GM18868 (cell line): ENCODE measurements around the gene ATP12A.
A peak's percentile ranks its signal among the peaks of the same experiment; 100 is the strongest.

Source experiments
- ATAC-seq: cut with Tn5 transposase; IDR thresholded peaks from one replicate; pipeline ENCODE4 v1.9.1; 2021; ENCODE audit warnings: mild to moderate bottlenecking, moderate library complexity; ENCODE audit not compliant: unreplicated experiment

ATP12A gene

DNA sequence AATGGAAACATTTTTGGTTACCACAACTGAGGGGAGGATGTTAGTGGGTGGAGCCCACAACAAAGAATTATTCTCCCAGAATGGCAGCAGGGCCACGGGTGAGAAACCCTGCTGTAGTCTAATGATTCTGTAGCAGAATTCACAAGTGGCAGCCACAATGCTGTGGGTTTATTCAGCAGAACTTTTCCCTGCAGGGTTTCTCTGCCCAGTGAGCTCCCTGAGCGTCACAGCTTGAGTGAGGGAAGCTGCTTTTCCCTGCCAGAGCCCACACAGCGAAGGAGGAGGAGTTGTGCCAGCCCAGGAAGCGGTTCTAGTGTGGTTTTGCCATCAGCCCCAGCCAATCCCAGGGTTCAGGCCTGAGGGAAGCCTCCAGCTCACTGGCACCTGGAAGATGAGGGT lies 4.4 kb downstream of the ATP12A start:
- ATAC-seq = peak; percentile 60

DNA sequence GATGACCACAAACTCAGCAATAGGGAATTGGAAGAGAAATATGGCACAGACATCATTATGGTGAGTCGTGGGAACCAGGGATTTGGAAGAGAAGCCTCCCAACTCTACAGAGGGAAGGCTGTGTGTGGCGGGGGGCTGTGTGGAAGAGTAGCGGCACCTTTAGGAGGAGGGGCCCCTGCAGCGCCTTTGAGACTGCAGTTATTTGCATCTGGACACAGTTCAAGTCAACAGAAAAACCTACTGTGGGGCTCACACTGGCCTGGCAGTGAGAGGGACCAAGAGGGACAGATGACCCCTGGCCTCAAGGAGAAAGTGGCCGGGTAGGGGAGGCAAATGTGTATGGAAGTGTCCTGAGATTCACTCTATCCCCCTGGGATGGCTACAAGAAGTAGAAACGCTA lies 5.1 kb downstream of the ATP12A start:
- no peak for ATAC-seq

DNA sequence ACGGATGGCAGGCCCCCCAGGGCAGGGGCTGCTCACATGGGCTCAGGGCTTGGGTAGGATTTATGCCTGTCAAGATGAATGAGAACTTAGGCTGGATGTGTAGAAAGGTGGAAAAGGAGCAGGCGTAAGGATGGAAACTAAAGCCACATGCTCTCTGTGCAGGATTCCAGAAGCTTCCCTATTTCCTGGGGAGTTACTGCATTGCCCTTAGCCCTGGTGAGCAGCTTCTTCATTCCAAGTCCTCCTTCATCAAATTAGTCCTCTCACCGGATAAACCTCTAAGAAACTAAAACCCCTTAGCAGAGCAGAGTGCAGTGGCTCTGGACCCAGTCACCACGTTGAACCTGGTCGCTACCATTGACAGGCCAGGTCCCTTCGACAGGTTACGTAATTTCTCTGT lies 7.4 kb downstream of the ATP12A start:
- no peak for ATAC-seq

DNA sequence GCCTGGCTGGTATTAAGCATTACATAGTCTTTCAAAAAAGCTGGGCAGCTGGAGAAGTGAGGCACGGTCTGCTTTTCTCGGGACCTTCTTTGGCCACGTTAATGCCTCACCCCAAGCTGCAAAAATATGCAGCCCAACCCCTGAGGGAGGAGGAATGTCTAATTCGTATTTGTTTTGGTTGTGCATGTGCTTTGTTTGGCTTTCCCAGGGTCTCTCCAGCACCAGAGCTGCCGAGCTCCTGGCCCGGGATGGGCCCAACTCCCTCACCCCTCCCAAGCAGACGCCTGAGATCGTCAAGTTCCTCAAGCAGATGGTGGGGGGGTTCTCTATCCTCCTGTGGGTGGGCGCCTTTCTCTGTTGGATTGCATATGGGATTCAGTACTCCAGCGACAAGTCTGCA lies 7.9 kb downstream of the ATP12A start:
- no peak for ATAC-seq

DNA sequence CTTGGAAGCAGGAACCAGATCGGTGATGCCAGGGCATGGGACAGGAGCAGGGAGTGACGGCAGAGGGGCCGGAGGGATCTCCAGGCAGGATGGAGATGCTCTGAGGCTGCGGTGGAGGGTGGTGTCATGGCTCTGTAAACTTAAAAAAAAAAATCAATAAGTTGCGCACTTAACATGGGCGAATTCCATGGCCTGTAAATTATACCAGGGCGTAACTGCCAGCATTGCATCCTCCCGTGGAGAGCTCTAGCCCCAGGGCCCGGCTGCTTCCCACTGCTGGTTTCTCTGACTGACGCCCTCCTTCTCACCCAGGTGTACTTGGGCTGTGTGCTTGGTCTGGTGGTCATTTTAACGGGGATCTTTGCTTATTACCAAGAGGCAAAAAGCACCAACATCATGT lies 8.7 kb downstream of the ATP12A start:
- ATAC-seq = no peak

DNA sequence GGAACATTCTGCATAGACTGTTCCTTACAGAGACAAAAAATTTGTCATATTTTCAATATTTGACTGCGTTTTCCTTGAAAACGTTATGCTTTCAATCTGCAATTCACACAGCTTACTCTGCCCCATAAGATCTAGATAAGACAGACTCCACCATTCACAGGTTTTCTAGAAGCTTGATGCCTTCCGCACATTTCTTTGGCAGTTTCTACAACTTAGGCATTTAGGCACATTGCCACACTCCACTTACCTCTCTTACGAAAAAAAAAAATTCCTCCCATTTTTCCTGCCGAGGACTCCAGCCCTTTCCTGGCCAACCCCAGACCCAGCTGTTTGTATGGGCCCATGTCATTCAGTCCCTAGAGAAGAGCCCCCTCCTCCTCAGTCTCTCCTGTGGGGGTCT lies 11.2 kb downstream of the ATP12A start:
- no peak for ATAC-seq

DNA sequence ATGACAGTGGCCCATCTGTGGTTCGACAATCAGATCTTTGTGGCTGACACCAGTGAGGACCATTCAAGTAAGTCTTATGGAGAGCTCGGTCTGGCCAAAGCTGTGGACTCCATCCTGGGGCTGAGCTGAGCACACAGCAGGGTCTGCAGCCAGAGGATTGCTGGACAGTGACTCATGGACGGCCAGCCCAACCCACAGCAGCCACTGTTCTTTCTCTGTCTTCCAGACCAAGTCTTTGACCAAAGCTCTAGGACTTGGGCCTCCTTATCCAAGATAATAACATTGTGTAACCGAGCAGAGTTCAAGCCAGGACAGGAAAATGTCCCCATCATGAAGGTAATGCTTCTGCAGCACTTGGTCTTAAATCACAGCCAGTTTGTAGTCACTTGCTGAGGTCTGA lies 12.4 kb downstream of the ATP12A start:
- ATAC-seq = no peak

DNA sequence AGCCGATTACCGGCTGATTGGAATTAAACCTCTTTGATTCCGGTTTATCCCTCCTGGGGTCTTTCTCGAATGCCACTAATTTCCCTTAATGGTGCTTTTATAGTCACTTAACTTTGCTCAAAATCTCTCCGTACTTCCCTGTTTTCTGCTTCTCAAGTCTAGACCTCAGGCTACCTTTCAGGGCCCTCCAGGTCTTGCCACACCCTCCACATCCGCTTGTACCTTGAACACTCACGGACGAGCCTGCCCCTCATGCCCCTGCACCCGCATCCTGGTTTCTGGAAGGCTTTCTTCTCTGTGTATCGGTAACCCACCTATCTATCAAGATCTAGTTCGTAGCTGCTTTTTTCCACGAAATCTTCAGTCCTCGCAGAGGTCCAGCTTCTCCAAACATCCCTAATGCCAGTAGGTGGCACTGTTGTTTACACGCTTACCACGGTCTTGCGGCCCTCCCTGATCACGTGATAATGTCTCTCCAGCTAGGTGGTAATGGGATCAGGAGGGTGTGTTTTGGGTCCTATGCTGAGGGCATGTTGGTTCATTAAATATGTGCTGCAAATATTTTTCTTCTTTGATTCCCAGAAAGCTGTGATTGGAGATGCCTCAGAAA lies 13.8 kb downstream of the ATP12A start:
- peak; percentile 76 for ATAC-seq

DNA sequence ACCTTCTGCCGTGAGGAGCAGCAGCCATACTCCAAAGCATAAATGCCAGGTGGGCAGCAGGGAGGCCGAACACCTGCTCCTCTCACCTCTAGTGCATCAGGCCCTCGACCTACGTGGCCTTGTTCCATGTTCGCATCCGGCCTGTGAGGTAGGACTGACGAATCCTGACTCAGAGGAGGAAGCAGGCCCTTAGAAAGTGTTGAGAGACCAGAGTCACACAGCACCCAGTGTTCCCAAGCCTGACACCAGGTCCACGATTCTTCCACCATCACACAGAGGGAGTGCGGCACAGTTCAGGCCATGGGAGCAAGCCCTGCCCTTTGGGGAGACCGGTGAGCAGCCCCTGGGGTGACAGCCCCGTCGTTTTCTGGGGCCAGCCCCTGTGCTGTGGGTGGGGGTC lies 14.7 kb downstream of the ATP12A start:
- no peak for ATAC-seq

DNA sequence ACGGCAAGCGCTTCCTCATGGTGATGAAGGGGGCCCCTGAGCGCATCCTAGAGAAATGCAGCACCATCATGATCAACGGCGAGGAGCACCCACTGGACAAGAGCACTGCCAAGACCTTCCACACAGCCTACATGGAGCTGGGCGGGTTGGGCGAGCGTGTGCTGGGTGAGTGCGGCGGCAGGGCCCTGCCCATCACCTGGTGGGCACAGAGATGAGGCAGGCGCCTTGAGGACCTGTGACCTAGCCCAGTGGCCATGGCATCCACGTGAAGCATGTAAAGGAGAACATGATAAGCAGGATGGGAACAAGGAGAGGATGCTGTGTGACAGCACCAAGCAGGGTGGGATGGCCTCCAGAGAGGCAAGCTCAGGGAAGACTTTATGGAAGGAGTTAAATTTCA lies 18.5 kb downstream of the ATP12A start:
- no peak for ATAC-seq

DNA sequence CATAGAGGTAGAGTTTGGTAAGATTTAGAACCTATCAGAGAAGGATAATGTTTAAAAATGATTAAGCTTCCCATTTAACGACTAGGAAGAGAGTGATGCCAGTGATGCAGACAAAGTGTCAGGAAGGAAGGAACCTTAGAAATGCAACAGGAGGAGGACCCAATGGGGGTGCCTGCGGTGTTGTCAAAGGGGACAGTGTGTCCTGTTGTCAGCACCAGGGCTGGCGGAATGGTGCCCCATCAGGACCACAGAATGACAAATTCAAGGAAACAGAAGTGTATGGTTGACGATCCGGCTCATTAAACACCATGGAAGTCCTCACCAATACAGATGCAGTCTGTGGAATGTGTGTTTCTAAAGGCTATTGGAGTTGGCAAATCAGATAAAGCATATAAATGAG lies 19.3 kb downstream of the ATP12A start:
- no peak for ATAC-seq

DNA sequence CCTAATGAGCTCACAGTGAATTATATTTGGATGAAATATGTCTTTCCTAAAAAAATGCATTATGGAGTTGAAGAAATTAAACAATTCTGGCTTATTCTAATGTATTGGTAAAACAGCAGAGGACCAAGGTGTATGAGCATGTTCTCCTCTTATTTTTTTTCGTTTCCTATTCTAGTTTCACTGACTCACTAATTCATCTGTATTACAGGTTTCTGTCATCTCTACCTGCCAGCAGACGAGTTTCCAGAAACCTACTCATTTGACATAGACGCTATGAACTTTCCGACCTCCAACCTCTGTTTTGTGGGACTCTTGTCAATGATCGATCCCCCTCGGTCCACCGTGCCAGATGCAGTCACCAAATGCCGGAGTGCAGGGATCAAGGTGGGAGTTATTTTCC lies 20.3 kb downstream of the ATP12A start:
- ATAC-seq = no peak

DNA sequence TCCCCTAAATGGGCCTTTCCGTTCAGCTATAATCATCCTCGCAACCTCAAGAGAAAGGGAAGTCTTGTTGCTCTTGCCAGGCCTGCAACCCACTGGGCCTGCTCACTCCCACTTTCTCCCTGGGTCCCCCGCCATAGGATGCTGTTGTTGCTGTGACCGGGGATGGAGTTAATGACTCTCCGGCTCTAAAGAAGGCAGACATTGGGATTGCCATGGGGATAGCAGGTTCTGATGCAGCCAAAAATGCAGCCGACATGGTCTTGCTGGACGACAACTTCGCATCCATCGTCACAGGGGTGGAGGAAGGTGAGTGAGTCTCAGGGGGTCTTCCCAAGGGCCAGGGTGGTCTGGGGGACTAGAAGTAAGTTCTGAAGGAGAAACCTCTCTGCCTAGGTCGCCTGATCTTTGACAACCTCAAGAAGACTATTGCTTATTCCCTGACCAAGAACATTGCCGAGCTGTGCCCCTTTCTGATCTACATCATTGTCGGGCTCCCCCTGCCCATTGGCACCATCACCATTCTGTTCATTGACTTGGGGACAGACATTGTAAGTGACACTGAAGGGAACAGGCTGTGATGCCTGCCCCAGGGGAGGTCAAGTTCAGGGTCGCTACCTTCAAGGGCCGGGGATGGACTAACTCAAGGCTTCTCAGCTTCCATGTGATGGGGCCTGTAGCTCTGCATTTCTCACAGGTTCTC lies 26.8 kb downstream of the ATP12A start:
- no peak for ATAC-seq

DNA sequence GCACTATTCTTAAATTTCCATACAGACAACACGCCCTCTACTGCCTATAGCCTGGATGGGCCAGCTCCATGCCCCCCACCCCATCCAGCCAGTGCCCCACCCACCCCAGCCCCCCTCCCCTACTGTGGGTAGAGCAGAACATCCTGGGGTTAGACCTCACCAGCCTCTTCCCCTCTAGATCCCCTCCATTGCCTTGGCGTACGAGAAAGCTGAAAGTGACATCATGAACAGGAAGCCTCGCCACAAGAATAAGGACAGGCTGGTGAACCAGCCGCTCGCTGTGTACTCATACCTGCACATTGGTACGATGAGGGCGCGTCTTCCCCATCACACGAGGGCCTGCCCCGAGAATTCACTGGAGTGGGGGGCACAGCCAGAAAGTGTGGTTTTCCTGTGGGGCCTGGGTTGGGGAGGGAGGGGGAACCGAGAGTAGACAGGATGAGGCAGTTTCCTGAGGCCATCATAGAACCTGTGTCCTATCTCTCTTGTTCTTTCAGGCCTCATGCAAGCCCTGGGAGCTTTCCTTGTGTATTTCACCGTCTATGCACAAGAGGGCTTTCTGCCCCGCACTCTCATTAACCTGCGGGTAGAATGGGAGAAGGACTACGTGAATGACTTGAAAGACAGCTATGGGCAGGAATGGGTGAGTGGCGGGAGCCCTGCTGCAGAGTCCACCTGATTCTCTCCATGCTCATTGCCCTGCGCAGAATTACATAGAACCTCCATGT lies 29.1 kb downstream of the ATP12A start:
- ATAC-seq = peak; percentile 86

DNA sequence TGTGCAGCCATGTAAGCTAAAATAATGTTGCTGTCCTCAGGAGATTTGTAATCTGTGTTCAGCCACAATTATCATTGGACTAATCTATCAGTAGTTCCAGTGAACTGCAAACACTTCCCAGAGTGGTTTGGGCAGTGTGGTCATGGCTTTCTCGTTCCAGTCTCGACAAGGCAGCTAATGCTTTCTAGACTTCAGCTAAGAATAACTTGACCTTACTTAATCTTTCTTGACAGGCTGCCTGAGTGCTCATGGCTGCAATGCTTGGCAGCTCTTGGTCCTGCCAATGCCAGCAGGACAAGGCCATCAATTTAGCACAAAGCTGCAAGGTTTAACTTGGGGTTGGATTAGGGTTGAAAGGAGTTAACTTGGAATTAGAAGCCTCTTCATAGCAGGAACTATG lies 32.8 kb downstream of the ATP12A start:
- ATAC-seq = no peak

DNA sequence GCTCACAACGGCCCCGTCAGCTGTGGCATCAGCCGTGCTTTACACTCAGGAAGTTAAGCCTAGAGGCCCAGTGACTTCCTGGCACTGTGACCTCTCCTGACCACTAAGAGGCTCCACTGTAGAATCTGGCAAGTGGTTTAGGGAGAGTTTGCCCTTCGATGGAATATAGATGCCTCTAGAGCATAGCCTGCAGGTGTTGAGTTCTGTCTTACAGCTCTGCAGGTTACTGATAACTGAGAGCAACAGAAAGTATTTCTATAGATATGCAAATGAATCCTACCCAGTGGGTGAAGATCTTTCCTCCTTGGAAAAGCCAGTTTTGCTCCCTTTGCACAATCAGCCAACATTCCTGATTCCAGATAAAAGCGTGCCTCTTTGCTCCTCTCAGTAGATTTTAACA lies 35.8 kb downstream of the ATP12A start:
- no peak for ATAC-seq

DNA sequence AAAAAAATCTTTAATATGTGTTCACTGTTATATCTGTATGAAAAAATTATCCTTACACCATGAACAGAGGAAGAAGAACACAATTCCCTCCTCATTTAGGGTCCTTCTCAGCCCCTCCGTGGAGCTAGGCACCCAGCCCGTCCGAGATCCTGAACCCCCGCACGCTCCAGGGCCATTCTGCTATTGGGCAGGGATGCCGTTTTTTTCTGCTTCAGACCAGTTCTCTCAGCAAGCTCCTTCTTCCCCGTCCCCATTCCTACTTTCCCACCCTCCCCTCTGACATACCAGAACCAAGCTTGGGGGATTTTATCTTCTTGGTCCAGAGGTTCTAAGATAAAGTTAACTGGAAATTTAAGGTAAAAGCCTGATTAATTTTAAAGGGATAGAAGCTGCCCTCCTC lies 36.2 kb downstream of the ATP12A start:
- ATAC-seq = no peak

DNA sequence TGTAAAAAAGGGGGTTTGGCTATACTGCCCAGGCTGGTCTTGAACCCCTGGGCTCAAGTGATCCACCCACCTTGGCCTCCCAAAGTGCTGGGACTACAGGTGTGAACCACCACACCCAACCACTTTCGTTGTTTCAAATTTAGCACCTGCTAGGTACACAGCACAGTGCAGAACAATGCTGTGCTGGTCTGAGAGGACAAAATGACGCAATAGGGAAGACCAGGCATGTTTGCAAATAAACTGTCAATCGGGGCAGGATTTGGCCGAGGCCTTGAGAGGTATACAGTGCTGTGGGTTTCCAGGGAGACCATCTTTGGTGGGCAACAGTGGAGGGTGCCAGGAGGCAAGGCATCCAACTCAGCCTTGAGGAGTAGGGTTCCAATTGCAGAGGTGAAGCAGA lies 37.0 kb downstream of the ATP12A start:
- no peak for ATAC-seq

DNA sequence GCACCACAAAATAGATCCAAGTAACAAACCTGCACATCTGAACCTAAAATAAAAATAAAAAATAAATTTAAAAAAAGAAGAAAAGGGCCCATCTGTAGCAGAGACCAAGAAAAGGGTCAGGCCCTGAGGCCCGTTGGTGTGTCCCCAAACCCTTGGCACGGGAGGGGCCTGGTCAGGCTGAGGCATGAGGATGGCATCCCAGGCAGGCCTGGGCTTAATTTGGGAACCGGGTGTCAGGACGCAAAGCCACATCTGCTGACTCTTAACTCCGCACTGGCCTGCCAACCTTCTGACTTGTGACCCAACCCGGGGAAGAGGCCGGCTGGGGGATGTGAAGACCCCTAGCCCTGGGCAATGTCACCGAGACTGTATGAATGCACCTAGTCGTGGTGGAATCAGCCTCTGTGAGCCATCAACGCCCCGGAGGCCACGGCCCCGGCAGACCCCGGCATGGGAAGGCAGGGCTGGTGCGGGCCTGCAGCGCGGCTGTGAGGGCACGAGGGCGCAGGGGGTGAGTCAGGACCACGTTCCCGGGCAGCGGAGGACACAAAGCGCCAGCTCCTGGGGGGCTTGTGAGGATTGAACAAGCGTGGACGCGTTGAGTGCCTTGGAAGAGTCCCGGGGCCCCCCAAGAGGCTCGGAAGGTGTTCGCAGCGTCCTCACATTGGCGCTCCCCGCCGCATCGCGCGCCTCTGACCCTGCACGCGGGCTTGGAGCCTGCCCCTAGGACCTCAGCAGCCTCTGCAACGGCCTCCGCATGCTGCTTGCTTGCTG lies 38.2 kb downstream of the ATP12A start:
- no peak for ATAC-seq

DNA sequence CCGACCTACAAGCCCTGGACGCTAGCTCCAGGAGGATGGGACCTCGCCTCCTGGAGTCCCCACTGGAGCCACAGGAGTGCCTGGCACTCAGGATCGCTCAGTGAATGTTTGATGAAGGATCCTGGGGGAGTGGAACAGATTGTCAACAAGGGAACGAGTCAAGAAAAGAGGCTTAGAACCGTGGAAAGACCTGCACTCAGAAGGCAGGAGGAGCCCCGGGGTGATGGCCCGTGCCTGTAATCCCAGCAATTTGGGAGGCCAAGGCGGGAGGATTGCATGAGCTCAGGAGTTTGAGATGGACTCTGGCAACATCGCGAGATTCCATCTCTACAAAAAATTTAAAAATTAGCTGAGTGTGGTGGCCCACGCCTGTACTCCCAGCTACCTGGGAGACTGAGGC lies 38.9 kb downstream of the ATP12A start:
- no peak for ATAC-seq

DNA sequence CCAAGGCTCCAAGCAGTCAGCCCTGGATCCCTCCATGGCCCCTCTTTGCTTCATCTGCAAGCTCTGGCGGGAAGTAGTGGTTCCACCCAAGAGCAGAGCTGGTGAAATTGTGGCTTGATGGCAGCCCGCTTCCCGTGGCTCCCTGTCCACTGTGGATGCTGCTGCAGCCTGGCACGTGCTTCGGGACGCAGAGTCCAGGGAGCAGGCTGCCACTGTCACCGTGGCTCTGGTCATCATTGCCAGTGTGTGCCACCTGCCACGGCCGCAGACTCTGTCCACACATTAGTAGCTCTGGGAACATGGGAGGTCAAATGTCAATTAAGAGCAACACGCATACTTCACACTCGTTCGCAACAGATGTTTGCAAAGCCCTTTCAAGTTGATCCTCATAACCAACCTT lies 43.0 kb downstream of the ATP12A start:
- ATAC-seq = no peak

DNA sequence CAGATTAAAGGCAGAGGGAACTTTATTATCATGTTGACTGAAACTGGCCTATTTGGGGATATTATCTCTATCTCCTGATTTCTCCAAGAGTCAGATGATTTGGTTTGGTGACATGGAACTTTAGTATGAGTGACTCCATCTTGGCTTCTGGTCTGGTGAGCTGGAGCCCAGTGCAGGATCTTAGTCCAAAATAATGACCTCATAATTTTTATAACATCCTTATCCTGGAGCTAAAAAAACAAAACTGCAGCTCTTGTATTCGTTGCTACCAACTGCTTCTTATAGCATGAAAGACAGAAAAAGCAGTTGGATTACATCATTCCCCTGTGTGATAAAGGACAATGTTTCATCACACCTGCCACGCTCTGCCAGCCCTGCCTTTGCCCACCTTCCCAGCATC lies 44.5 kb downstream of the ATP12A start:
- no peak for ATAC-seq
